Measurements from ENCODE around the gene NUMA1.

The NUMA1 gene

GRCh38 chr11:72037554-72038311 is 42.6 kb downstream of the NUMA1 start:
- Histone ChIP-seq H3K27me3 (ENCODE audit: control insufficient read depth, low read length) (no peaks in the 10 kb centered on the region), H3K4me1 (ENCODE audit: control insufficient read depth, low read length) (peaks cover 86% of the 10 kb centered on the region), H3K36me3 (ENCODE audit: control insufficient read depth, low read length) (peaks cover 54% of the 10 kb centered on the region), H3K4me2 (ENCODE audit: low read length) (peak overlapping the region; percentile 99), H3K4me3 (ENCODE audit: low read length) (peak overlapping the region; percentile 79), H3K9me2 (replicated peaks; ENCODE audit: control insufficient read depth, low read length) (no peaks in the 10 kb centered on the region), H3K9me3 (ENCODE audit: control insufficient read depth, insufficient read depth, low read length) (no peaks in the 10 kb centered on the region), H3K27ac (ENCODE audit: low read depth, low read length) (peak overlapping the region; percentile 93), H3K79me2 (ENCODE audit: control insufficient read depth, low read length) (peaks cover 89% of the 10 kb centered on the region), H4K20me1 (ENCODE audit: control insufficient read depth, insufficient read depth, low read depth, low read length) (0 out of 2 replicates have a peak, but pooled peaks cover 5% of the 10 kb centered on the region), H3F3A (ENCODE audit: control insufficient read depth, insufficient read depth) (peaks cover 20% of the 10 kb centered on the region)
- no peak for TF ChIP-seq CTCF (IDR thresholded peaks at IDR 0.05; ENCODE audit: low read depth, low read length, poor library complexity, severe bottlenecking)
- no peak for TF ChIP-seq EZH2phosphoT487 (IDR thresholded peaks at IDR 0.05; ENCODE audit: borderline replicate concordance, low read length)

- Histone ChIP-seq H3K27ac (ENCODE audit: low read depth, low read length) (no peak overlapping the region), H3K9me3 (ENCODE audit: control insufficient read depth, insufficient read depth, low read length) (no peaks in the 10 kb centered on the region)
These were observed 43.7 kb downstream of the NUMA1 start for GRCh38 chr11:72036687-72037086.

GRCh38 chr11:72030472-72031045 is 49.8 kb downstream of the NUMA1 start:
- Histone ChIP-seq H4K20me1 (ENCODE audit: control insufficient read depth, insufficient read depth, low read depth, low read length) (no peaks in the 10 kb centered on the region; the same call in 1 of the 2 replicates), H3K4me3 (ENCODE audit: low read length) (no peak overlapping the region)

More at GRCh38 chr11:72036687-72037086, 43.7 kb downstream of the NUMA1 start:
- peaks cover 78% of the 10 kb centered on the region for H3K4me1 ChIP-seq (ENCODE audit: control insufficient read depth, low read length)
- H3K4me2 ChIP-seq (ENCODE audit: low read length) = peak overlapping the region; percentile 99
- H3K4me3 ChIP-seq (ENCODE audit: low read length) = peak overlapping the region; percentile 79
- 0 out of 2 replicates have a peak, but pooled peaks cover 5% of the 10 kb centered on the region for H4K20me1 ChIP-seq (ENCODE audit: control insufficient read depth, insufficient read depth, low read depth, low read length)
- H3K36me3 ChIP-seq (ENCODE audit: control insufficient read depth, low read length) = peaks cover 49% of the 10 kb centered on the region
- peaks cover 82% of the 10 kb centered on the region for H3K79me2 ChIP-seq (ENCODE audit: control insufficient read depth, low read length)
- peaks cover 14% of the 10 kb centered on the region for H3F3A ChIP-seq (ENCODE audit: control insufficient read depth, insufficient read depth)
- no peaks in the 10 kb centered on the region for H3K9me2 ChIP-seq (replicated peaks; ENCODE audit: control insufficient read depth, low read length)
- TF ChIP-seq EZH2phosphoT487 (IDR thresholded peaks at IDR 0.05; ENCODE audit: borderline replicate concordance, low read length) = no peak
- no peak for TF ChIP-seq CTCF (IDR thresholded peaks at IDR 0.05; ENCODE audit: low read depth, low read length, poor library complexity, severe bottlenecking)
- H3K27me3 ChIP-seq (ENCODE audit: control insufficient read depth, low read length) = no peaks in the 10 kb centered on the region

More at GRCh38 chr11:72030472-72031045, 49.8 kb downstream of the NUMA1 start:
- H3K36me3 ChIP-seq (ENCODE audit: control insufficient read depth, low read length) = peaks cover 63% of the 10 kb centered on the region
- H3K9me2 ChIP-seq (replicated peaks; ENCODE audit: control insufficient read depth, low read length) = no peaks in the 10 kb centered on the region
- H3K9me3 ChIP-seq (ENCODE audit: control insufficient read depth, insufficient read depth, low read length) = no peaks in the 10 kb centered on the region
- H3K79me2 ChIP-seq (ENCODE audit: control insufficient read depth, low read length) = peaks cover 26% of the 10 kb centered on the region
- H3K27me3 ChIP-seq (ENCODE audit: control insufficient read depth, low read length) = no peaks in the 10 kb centered on the region
- TF ChIP-seq EZH2phosphoT487 (IDR thresholded peaks at IDR 0.05; ENCODE audit: borderline replicate concordance, low read length) = no peak
- no peak for TF ChIP-seq CTCF (IDR thresholded peaks at IDR 0.05; ENCODE audit: low read depth, low read length, poor library complexity, severe bottlenecking)
- no peak overlapping the region for H3K27ac ChIP-seq (ENCODE audit: low read depth, low read length)
- peaks cover 20% of the 10 kb centered on the region for H3K4me1 ChIP-seq (ENCODE audit: control insufficient read depth, low read length)
- H3F3A ChIP-seq (ENCODE audit: control insufficient read depth, insufficient read depth) = peaks cover 12% of the 10 kb centered on the region
- no peak overlapping the region for H3K4me2 ChIP-seq (ENCODE audit: low read length)

Data from DOHH2 (cell line).